ENCODE measurements around the gene EHHADH. TPM values are rescaled to one million over a fixed set of nuclear protein-coding genes. Genes with fewer than 3 reads are reported as not detected.

Gene EHHADH
- total and polyA plus RNA-seq, 2 of the 13 experiments (the other 11 are each of a cell fraction or from before 2014, with no cell fraction given), result 14.5 to 38.9 TPM

DNA sequence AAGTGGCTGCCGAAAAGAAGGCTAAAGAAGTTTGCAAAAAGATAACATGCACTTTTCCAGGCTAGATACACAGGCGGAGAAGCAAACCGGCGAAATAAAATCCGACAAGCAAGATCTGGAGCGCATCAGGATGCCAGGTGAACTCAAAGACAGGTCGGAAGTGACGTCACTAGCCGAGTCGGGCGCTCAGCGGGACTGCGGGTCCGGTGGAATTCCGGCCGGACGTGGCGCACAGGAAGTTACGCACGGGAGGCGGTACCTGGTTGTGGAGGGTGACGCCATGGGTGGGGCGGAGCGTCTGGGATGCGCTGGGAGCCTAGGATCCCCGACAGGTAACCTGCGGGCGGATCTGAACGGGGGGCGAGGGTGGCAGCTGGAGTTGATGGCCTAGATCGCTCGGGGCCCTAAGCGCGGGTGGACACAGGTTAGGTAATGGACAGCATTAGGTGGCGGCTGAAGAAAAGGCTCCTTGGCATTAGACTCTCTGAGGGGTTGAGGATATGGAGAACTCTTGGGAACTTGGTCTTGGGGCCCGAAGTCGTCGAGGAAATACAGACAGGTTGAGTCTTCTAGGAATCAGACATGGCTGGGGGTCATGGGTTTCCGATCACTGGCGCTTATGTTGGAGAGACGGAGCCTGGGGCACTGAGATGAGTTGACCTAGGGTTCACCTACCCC is 29.0 kb upstream of the EHHADH start (continued):
- no peak for TF ChIP-seq ZNF576 (CRISPR knock-in tag; IDR thresholded peaks at IDR 0.05)
- TF ChIP-seq CREB1 (IDR thresholded peaks at IDR 0.05), result peak; percentile 100
- TF ChIP-seq CREB1 (CRISPR knock-in tag; IDR thresholded peaks at IDR 0.05), result peak; percentile 99
- TF ChIP-seq, protein P1, sequence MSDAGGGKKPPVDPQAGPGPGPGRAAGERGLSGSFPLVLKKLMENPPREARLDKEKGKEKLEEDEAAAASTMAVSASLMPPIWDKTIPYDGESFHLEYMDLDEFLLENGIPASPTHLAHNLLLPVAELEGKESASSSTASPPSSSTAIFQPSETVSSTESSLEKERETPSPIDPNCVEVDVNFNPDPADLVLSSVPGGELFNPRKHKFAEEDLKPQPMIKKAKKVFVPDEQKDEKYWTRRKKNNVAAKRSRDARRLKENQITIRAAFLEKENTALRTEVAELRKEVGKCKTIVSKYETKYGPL (CRISPR knock-in tag; IDR thresholded peaks at IDR 0.05), result peak; percentile 7; the same call in 1 of the 2 replicates
- TF ChIP-seq SRF (IDR thresholded peaks at IDR 0.05; ENCODE audit: low read depth, low read length), result 0 out of 2 replicates have a peak, but pooled peaks have one; percentile 34
- TF ChIP-seq KDM5A (IDR thresholded peaks at IDR 0.05; ENCODE audit: borderline replicate concordance, low read length), result peak; percentile 95
- TF ChIP-seq, protein P2, sequence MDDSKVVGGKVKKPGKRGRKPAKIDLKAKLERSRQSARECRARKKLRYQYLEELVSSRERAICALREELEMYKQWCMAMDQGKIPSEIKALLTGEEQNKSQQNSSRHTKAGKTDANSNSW (CRISPR knock-in tag; IDR thresholded peaks at IDR 0.05; ENCODE audit: borderline replicate concordance), result peak; percentile 48; the same call in 1 of the 2 replicates
- TF ChIP-seq MTERF4 (CRISPR knock-in tag; IDR thresholded peaks at IDR 0.05), result peak; percentile 97
- TF ChIP-seq ZMAT3 (CRISPR knock-in tag; conservative IDR thresholded peaks at IDR 0.05), result 0 out of 2 replicates have a peak, but pooled peaks have one; percentile 63
- TF ChIP-seq, protein P3, sequence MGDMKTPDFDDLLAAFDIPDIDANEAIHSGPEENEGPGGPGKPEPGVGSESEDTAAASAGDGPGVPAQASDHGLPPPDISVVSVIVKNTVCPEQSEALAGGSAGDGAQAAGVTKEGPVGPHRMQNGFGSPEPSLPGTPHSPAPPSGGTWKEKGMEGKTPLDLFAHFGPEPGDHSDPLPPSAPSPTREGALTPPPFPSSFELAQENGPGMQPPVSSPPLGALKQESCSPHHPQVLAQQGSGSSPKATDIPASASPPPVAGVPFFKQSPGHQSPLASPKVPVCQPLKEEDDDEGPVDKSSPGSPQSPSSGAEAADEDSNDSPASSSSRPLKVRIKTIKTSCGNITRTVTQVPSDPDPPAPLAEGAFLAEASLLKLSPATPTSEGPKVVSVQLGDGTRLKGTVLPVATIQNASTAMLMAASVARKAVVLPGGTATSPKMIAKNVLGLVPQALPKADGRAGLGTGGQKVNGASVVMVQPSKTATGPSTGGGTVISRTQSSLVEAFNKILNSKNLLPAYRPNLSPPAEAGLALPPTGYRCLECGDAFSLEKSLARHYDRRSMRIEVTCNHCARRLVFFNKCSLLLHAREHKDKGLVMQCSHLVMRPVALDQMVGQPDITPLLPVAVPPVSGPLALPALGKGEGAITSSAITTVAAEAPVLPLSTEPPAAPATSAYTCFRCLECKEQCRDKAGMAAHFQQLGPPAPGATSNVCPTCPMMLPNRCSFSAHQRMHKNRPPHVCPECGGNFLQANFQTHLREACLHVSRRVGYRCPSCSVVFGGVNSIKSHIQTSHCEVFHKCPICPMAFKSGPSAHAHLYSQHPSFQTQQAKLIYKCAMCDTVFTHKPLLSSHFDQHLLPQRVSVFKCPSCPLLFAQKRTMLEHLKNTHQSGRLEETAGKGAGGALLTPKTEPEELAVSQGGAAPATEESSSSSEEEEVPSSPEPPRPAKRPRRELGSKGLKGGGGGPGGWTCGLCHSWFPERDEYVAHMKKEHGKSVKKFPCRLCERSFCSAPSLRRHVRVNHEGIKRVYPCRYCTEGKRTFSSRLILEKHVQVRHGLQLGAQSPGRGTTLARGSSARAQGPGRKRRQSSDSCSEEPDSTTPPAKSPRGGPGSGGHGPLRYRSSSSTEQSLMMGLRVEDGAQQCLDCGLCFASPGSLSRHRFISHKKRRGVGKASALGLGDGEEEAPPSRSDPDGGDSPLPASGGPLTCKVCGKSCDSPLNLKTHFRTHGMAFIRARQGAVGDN (CRISPR knock-in tag; IDR thresholded peaks at IDR 0.05), result peak; percentile 90
- TF ChIP-seq ZSCAN20 (CRISPR knock-in tag; IDR thresholded peaks at IDR 0.05; ENCODE audit: borderline replicate concordance), result no peak
- TF ChIP-seq, protein P4, sequence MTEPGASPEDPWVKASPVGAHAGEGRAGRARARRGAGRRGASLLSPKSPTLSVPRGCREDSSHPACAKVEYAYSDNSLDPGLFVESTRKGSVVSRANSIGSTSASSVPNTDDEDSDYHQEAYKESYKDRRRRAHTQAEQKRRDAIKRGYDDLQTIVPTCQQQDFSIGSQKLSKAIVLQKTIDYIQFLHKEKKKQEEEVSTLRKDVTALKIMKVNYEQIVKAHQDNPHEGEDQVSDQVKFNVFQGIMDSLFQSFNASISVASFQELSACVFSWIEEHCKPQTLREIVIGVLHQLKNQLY (CRISPR knock-in tag; IDR thresholded peaks at IDR 0.05), result peak; percentile 27; the same call in 1 of the 2 replicates
- TF ChIP-seq ZNF282 (IDR thresholded peaks at IDR 0.05; ENCODE audit: partially characterized antibody), result no peak
- no peak for TF ChIP-seq ATRX (CRISPR knock-in tag; IDR thresholded peaks at IDR 0.05; ENCODE audit: borderline replicate concordance)
- peak; percentile 59 for TF ChIP-seq DRAP1 (CRISPR knock-in tag; IDR thresholded peaks at IDR 0.05)
- TF ChIP-seq KDM5B (CRISPR knock-in tag; IDR thresholded peaks at IDR 0.05; ENCODE audit: borderline replicate concordance), result peak; percentile 41
- peak; percentile 66; the same call in 1 of the 2 replicates for TF ChIP-seq ZNF761 (CRISPR knock-in tag; conservative IDR thresholded peaks at IDR 0.05)
- TF ChIP-seq KDM1A (CRISPR knock-in tag; IDR thresholded peaks at IDR 0.05), result 0 out of 2 replicates have a peak, but pooled peaks have one; percentile 42
- TF ChIP-seq HIVEP1 (CRISPR knock-in tag; IDR thresholded peaks at IDR 0.05), result 0 out of 2 replicates have a peak, but pooled peaks have one; percentile 26
- TF ChIP-seq GLI4 (CRISPR knock-in tag; IDR thresholded peaks at IDR 0.05; ENCODE audit: borderline replicate concordance), result 0 out of 2 replicates have a peak, but pooled peaks have one; percentile 27
- TF ChIP-seq AGO2 (optimal IDR thresholded peaks at IDR 0.05; ENCODE audit: low read depth, low read length), result no peak
